ENCODE measurements around the gene SMOC2.
"Not testable (repeated sequence)": the region's sequence is repeated elsewhere in the genome, so short reads cannot be mapped to it uniquely, and the experiment has no call there.

Gene SMOC2

GRCh38 chr6:168663041-168663440 is 222.1 kb downstream of the SMOC2 start:
- no peak for DNase-seq (ENCODE audit: low spot score)

- DNase-seq (ENCODE audit: low spot score): no peak
Measured at GRCh38 chr6:168664956-168665355, 224.0 kb downstream of the SMOC2 start.

- no peak for DNase-seq (ENCODE audit: low spot score)
Measured at GRCh38 chr6:168666170-168666569, 225.2 kb downstream of the SMOC2 start.

GRCh38 chr6:168666699-168667427 is 225.9 kb downstream of the SMOC2 start:
- DNase-seq (ENCODE audit: low spot score): no peak

DNA sequence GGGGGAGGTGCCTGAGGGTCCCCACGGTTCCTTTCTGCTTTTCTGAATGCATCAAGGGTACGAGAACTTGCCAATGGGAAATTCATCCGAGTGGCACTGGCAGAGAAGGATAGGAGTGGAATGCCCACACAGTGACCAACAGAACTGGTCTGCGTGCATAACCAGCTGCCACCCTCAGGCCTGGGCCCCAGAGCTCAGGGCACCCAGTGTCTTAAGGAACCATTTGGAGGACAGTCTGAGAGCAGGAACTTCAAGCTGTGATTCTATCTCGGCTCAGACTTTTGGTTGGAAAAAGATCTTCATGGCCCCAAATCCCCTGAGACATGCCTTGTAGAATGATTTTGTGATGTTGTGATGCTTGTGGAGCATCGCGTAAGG is 226.4 kb downstream of the SMOC2 start:
- no peak for DNase-seq (ENCODE audit: low spot score)

- DNase-seq (ENCODE audit: low spot score): no peak
Measured at GRCh38 chr6:168670401-168670985, 229.5 kb downstream of the SMOC2 start.

DNA sequence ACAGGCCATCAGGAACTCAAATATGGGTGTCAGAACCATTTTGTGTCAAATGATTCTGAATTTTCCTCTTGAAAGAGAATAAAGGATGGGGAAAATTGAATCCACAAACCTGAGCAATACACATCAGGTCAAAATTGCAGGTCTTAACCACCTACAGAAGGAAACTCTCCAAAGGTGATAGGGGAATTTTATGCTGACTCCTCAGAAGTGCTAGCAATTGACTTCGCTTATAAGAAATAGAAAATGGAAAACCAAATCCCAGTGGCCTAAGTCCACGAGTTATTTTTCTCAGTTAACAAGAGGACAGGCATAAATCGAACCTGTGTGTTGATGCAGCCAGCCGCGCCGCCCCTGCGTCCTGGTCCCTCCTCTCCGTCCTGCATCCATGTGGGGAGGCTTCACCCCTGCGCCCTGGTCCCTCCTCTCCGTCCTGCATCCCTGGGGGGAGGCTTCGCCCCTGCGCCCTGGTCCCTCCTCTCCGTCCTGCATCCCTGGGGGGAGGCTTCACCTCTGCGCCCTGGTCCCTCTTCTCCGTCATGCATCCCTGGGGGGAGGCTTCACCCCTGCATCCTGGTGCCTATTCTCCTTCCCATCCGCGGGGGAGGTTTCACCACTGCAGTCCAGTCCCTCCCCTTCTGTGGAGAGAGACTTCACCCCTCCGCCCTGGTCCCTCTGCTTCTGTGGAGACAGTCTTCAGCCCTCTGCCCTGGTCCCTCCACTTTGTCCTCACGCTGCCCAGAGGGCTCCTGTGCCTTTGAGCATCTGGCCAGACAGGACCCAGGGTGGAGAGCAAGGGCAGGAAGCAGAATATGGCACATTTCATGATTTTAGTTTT is 230.3 kb downstream of the SMOC2 start:
- DNase-seq (ENCODE audit: low spot score): no peak

DNA sequence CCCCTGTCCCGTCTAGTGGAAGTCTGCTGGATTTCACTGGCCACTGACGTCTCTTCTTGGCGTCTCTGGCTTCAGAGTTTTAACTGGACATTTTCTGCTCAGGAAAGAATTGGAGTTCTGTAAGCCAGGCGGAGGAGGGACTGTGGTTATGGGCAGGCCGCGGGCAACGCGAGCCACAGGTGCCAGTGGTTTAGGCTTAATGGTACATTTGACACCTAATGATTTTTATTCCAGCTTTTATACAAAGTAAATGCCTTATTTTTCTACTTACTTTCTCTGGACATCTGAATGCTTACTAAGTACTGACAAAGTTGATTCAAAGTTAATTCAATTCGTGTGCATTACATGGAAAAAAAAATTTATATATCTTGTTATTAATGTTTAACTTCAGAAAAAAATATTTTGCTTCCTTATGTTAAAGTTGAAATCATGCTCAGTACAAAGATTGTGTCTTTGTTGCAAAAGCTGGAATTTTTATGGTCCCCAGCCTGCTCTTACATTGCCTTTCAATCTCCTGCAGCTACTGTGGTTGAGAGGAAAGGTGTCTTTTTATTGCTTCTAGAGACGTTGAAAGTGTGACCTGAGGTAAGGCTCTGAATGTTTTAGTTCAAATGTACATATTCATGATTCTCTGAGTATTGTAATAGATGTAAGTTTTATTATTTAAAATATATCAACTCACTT is 231.0 kb downstream of the SMOC2 start:
- DNase-seq (ENCODE audit: low spot score): no peak

- DNase-seq (ENCODE audit: low spot score): no peak
Measured at GRCh38 chr6:168674595-168674994, 233.6 kb downstream of the SMOC2 start.

DNA sequence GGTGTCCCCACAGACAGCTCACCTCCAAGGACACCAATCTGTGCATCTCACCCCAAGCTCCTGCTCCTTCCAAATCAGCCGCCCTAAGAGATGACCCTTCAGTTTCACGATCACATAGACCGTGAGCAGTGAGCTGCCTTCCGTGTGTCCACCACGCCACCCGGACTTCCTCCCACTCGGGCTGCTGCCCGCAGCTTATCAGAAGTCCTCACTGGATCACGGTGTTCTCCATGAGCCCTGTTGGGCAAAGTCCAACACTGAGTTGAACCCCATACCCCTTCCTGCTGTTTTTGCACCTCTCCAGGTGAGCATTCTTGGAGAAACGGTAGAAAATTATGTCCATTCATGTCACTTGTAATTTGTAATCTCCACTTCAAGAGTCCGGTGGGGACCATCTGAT is 234.4 kb downstream of the SMOC2 start:
- no peak for DNase-seq (ENCODE audit: low spot score)

- no peak for DNase-seq (ENCODE audit: low spot score)
Measured at GRCh38 chr6:168675933-168676551, 235.1 kb downstream of the SMOC2 start.

DNA sequence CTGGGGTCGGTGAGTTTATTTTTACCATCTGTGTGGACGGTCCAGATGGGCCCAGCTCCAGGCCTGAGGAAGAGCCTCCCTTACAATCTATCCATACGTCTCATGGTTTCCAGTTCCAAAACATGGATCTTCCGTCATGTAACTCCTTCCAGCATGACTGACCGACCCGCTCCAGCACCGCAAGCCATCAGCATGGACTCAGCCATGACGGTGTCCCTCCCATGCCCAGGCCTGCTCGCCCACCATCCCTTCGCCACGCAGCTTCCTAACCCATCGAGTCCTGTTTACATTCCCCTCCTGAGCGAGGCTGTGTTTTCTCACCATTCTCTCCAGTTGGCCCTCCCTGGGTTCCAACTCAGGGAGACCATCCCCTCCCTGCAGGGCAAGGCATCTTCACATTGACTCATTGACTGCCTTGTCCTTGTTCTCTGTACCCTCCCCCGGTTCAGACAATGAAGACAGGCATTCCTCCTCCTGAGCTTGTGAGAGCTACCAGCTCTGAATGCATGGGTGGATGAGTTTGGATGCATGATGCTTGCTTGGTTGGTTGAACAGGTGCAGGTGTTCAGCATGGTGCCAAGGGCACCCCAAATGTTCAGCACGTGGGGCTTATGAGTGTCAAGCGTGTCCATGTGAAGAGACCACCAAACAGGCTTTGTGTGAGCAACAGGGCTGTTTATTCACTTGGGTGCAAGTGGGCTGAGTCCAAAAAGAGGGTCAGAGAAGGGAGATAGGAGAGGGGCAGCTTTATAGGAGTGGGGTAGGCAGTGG is 235.8 kb downstream of the SMOC2 start:
- no peak for DNase-seq (ENCODE audit: low spot score)

GRCh38 chr6:168677323-168677781 is 236.4 kb downstream of the SMOC2 start:
- not testable (repeated sequence) for DNase-seq (ENCODE audit: low spot score)

- DNase-seq (ENCODE audit: low spot score): no peak
Measured at GRCh38 chr6:168678077-168678476, 237.1 kb downstream of the SMOC2 start.

DNA sequence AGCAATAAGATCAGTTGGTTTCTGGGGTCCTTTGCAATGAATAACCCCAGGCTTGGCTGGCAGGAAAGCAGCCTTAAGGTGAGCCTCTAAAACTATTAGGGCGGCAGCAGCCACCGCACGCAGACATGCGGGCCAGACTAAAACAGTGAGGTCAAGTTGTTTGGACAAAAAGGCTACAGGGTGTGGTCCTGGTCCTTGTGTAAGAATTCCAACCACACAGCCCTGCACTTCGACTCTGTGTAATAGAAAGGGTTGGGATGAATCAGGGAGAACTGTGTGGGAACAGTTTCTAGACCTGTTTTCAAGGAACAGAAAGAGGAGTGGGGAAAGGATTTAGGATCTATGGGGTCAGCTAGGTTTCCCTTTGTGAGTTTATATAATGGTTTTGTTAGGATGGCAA is 237.6 kb downstream of the SMOC2 start:
- DNase-seq (ENCODE audit: low spot score): no peak

- no peak for DNase-seq (ENCODE audit: low spot score)
Measured at GRCh38 chr6:168681748-168682147, 240.8 kb downstream of the SMOC2 start.

DNA sequence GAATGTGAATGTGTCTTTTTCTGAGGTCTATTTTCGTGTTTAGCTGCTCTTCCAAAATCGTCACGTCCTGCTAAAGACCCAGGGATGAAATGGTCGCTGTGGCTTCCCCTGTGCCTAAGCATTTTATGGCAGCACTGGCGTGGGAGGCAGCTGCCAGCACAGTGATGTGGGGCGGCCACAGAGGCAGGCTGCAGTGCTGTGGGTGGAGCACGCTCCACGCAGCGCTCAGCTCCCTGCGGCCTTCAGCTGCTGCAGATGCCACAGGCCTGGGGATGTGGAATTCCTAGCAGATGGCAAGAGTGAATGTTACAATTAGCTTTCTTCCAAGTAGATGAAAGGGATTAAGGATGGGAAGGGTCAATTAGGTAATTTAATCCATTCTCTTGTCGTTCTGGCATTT is 242.6 kb downstream of the SMOC2 start:
- no peak for DNase-seq (ENCODE audit: low spot score)

DNA sequence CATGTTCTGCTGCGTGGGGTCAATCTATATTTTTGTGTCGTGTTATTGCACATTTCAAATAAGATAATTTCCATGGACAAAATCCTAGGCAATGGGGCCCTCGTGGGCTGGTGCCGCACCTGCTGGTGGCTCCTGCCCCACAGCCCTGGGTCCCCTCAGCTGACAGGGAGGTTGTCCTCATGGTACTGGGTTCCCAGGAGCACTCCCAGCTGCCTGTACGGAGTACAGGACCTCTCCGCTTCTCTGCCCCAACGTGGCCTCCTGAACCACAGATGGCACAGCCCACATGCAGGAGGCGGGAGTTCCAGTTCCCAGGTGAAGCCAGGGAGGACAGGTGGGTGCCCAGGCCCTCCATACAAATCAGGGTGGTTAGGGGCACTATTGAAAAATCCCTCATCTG is 243.5 kb downstream of the SMOC2 start:
- no peak for DNase-seq (ENCODE audit: low spot score)

GRCh38 chr6:168684906-168685305 is 243.9 kb downstream of the SMOC2 start:
- DNase-seq (ENCODE audit: low spot score): no peak

- no peak for DNase-seq (ENCODE audit: low spot score)
Measured at GRCh38 chr6:168686029-168686738, 245.2 kb downstream of the SMOC2 start.

Data from RKO (cell line).